Esophagus squamous epithelium (tissue), 5 donors: ENCODE results near the gene DGKD. TPM values are rescaled to one million over a fixed set of nuclear protein-coding genes. Genes with fewer than 3 reads are reported as not detected.

Experiments used
- DNase-seq: peaks from one replicate; lab custom pipeline; 2025; lab: John Stamatoyannopoulos, UW
- H3K27ac ChIP-seq, 4 donors: fragments of 200-600 bp; sonication (generic); one replicate each; pipeline ENCODE4 v1.5.1; 2016 to 2019; ENCODE audit warnings: mild to moderate bottlenecking in 1 of 4
- H3K27me3 ChIP-seq, 4 donors: fragments of 200-600 bp; sonication (generic); 1 replicate in 3 of 4; 2 replicates in 1 of 4; pipeline versions ENCODE4 v1.5.1 to v1.6.0; 2017 to 2021; ENCODE audit warnings: antibody characterized with exemption in 1 of 4
- H3K36me3 ChIP-seq, 3 donors: fragments of 200-600 bp; sonication (generic); one replicate each; pipeline ENCODE4 v1.5.1; 2016 to 2019
- H3K4me1 ChIP-seq, 3 donors: fragments of 200-600 bp; sonication (generic); one replicate each; pipeline ENCODE4 v1.5.1; 2017 to 2019
- H3K4me3 ChIP-seq, 4 donors: fragments of 200-600 bp; sonication (generic); 1 replicate in 3 of 4; 2 replicates in 1 of 4; pipeline ENCODE4 v1.5.1; 2016 to 2019; ENCODE audit warnings: mild to moderate bottlenecking in 2 of 4, moderate library complexity in 1 of 4
- H3K9me3 ChIP-seq, 3 donors: fragments of 200-600 bp; sonication (generic); one replicate each; pipeline ENCODE4 v1.5.1; 2016 to 2019
- POLR2A ChIP-seq, 4 donors: fragments of 450-650 bp; IDR thresholded peaks; one replicate each; pipeline ENCODE4 v1.6.1; 2017; ENCODE audit warnings: antibody characterized with exemption in 4 of 4, mild to moderate bottlenecking in 4 of 4, moderate library complexity in 3 of 4
- WGBS, 2 donors: methylation state at CpG; one replicate each; pipeline ENCODE4 v1.1.5; 2018; 5-methylcytosine and 5-hydroxymethylcytosine counted together
- intact Hi-C: fragments of 100-400 bp; cut with DNase I; formaldehyde crosslinking; loops from one replicate; pipeline ENCODE4 v1.15.0; 2022
- total RNA-seq, 4 donors: library from RNA; depleted of rRNA; stranded (reverse); fragments of >200 nt; gene quantifications; one replicate each; pipeline ENCODE4 v1.1.0, GENCODE V29; 2016
- TF ChIP-seq, protein P1 (sequence below), 6 experiments: fragments of 450-650 bp in 4 of 6; fragments of 200-600 bp in 2 of 6; sonication (generic) in 2 of 6; IDR thresholded peaks; one replicate each; pipeline ENCODE4 v1.5.1; 2016 to 2019; ENCODE audit warnings: antibody characterized with exemption in 6 of 6, mild to moderate bottlenecking in 4 of 6, moderate library complexity in 4 of 6
- donor health status: DM: yes; HTN: yes; CAD: no.

The DGKD gene
- total RNA-seq, 4 donors from 2014 or later, result 2.3 to 10.9 (median 4.2) TPM

DNA sequence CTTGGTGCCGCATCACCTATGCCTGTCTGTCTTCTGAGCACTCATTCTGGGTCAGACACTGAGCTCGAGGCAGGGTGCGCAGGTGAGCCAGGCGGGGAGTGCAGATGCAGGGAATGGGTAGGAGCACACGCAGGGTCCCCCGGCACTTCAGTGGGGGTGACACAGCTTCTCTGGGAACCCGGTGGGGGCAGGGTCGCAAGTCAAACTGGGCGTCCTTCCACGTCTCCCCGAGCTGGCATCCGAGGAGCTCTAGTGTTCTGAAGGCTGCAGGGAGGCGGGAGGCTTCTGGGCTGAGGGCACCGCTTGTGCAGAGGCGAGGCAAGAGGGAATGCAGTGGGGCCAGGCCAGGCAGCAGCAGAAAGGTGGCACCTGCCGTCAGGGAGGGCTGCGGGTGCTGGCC, 86.0 kb downstream of the DGKD start:
- no peaks in the 10 kb centered on the region for H3K9me3 ChIP-seq
- TF ChIP-seq, protein P1, sequence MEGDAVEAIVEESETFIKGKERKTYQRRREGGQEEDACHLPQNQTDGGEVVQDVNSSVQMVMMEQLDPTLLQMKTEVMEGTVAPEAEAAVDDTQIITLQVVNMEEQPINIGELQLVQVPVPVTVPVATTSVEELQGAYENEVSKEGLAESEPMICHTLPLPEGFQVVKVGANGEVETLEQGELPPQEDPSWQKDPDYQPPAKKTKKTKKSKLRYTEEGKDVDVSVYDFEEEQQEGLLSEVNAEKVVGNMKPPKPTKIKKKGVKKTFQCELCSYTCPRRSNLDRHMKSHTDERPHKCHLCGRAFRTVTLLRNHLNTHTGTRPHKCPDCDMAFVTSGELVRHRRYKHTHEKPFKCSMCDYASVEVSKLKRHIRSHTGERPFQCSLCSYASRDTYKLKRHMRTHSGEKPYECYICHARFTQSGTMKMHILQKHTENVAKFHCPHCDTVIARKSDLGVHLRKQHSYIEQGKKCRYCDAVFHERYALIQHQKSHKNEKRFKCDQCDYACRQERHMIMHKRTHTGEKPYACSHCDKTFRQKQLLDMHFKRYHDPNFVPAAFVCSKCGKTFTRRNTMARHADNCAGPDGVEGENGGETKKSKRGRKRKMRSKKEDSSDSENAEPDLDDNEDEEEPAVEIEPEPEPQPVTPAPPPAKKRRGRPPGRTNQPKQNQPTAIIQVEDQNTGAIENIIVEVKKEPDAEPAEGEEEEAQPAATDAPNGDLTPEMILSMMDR (IDR thresholded peaks at IDR 0.05), result no peak
- TF ChIP-seq POLR2A (IDR thresholded peaks at IDR 0.05), result no peak
- intact Hi-C loops, result loop anchor here (10.0 kb wide), 2 partner anchors 86 to 146 kb away; partner anchors contain the start of gene DGKD
- no peak overlapping the region for H3K27ac ChIP-seq
- 91 to 94% methylated on average over 6 to 10 of the region's 17 CpGs for WGBS, 2 donors
- H3K27me3 ChIP-seq, result no peaks in the 10 kb centered on the region
- peaks cover 0 to 75% (median 0%) of the 10 kb centered on the region in 3 donors for H3K36me3 ChIP-seq
- DNase-seq, result no peak
- peaks cover 0 to 8% (median 0%) of the 10 kb centered on the region in 3 donors for H3K4me1 ChIP-seq
- H3K4me3 ChIP-seq, result no peak overlapping the region

DNA sequence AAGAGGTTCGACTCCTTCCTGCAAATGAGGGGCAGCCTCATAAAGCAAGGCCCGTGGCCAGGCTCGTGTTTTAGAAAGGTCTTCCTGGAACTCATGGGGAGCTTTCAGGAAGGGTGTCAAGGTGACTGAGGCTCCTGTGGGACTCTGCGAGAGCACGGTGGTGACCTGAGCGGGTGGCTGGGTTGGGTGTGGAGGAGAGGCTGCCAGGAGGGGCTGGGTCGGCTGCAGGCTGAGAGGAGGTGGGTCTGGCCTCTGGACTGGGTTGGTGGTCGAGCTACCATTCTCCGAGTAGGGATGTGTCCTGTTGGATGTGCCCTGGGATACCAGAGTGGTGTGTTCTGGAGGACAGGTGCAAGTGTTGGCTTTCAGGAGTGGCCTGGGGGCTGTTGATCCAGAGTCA, 86.4 kb downstream of the DGKD start:
- H3K4me1 ChIP-seq, result peaks cover 0 to 8% (median 0%) of the 10 kb centered on the region in 3 donors
- WGBS, 2 donors, result 83 to 91% methylated on average over 6 to 7 of the region's 9 CpGs
- TF ChIP-seq, protein P1 (IDR thresholded peaks at IDR 0.05), result no peak
- TF ChIP-seq POLR2A (IDR thresholded peaks at IDR 0.05), result no peak
- intact Hi-C loops, result loop anchor here (10.0 kb wide), 2 partner anchors 86 to 146 kb away; partner anchors contain the start of gene DGKD
- no peak overlapping the region for H3K27ac ChIP-seq
- no peak for DNase-seq
- no peak overlapping the region for H3K4me3 ChIP-seq
- H3K27me3 ChIP-seq, result no peaks in the 10 kb centered on the region
- peaks cover 0 to 75% (median 0%) of the 10 kb centered on the region in 3 donors for H3K36me3 ChIP-seq
- H3K9me3 ChIP-seq, result no peaks in the 10 kb centered on the region

DNA sequence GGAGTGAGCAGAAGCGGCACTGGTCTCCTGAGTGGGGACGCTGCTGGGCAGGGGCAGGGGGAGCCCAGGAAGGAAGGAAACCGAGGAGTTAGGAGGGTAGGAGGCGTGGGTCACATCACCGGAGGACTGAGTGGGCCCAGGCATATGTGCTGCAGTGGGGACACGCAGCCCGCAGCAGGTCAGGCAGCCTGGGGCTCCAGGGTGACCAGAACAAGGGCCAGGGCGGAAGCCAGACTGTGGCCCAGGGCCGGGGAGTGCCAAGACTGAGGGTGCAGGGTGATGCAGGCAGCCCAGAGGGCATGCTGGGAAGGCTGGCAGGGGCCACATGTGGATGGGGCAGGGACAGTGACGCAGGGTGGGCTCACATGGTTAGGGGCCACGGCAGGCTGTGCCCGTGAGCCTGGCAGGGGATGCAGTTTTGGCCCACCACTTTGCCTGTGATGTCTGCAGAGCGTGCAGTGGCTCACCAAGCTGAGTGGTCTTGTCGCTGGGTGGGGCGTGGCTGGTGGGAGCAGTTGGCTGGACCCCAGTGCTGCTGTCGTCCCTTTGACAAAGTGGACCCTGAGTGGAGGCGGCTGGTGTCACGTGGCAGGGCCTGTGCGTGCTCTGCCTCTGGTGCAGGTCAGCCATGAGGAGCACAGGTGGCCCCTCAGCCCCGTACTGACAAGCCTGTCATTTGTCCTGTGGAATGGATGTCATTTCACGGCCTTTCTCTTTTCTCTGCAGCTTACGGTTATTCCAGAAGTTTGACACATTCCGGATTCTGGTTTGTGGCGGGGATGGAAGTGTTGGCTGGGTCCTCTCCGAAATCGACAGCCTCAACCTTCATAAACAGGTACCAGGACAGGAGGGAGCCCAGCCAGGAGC, 87.1 kb downstream of the DGKD start:
- intact Hi-C loops, result loop anchor here (10.0 kb wide), 2 partner anchors 87 to 147 kb away; partner anchors contain the start of gene DGKD
- Histone ChIP-seq H3K36me3 (peaks cover 0 to 75% (median 0%) of the 10 kb centered on the region in 3 donors), H3K27me3 (no peaks in the 10 kb centered on the region), H3K27ac (no peak overlapping the region), H3K4me3 (no peak overlapping the region), H3K9me3 (no peaks in the 10 kb centered on the region), H3K4me1 (peaks cover 0 to 8% (median 0%) of the 10 kb centered on the region in 3 donors)
- no peak for TF ChIP-seq POLR2A (IDR thresholded peaks at IDR 0.05)
- TF ChIP-seq, protein P1 (IDR thresholded peaks at IDR 0.05), result no peak
- DNase-seq, result no peak
- WGBS, 2 donors, result 93 to 96% methylated on average over 9 to 15 of the region's 26 CpGs

DNA sequence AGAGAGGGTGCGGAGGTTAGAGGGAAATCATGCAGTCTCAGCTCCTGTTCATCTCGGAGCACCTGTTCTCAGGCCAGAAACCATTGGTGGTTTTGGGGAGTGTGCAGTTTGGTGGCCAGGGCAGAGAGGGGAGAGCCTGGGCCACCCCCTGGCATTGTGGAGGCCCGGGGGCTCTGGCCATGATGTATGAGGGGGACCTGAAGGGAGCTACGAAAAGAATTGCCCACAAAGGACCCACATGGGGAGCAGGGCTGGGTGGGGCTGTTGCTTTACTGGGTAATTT, 87.7 kb downstream of the DGKD start:
- Histone ChIP-seq H3K27me3 (no peaks in the 10 kb centered on the region), H3K4me1 (peaks cover 0 to 8% (median 0%) of the 10 kb centered on the region in 3 donors), H3K27ac (no peak overlapping the region), H3K4me3 (no peak overlapping the region), H3K36me3 (peaks cover 0 to 75% (median 0%) of the 10 kb centered on the region in 3 donors), H3K9me3 (no peaks in the 10 kb centered on the region)
- WGBS, 2 donors, result 57 to 89% methylated on average over 2 to 4 of the region's 4 CpGs
- intact Hi-C loops, result loop anchor here (10.0 kb wide), 2 partner anchors 87 to 147 kb away; partner anchors contain the start of gene DGKD
- DNase-seq, result no peak
- TF ChIP-seq POLR2A (IDR thresholded peaks at IDR 0.05), result no peak
- TF ChIP-seq, protein P1 (IDR thresholded peaks at IDR 0.05), result no peak
